GM18909 (cell line): Measurements from ENCODE around the gene POMC.
"Not testable (repeated sequence)": the region's sequence is repeated elsewhere in the genome, so short reads cannot be mapped to it uniquely, and the experiment has no call there.

Experiments used
- ATAC-seq: cut with Tn5 transposase; IDR thresholded peaks from one replicate; pipeline ENCODE4 v1.9.1; 2021; ENCODE audit warnings: mild to moderate bottlenecking; ENCODE audit not compliant: unreplicated experiment, poor library complexity

Gene POMC

GRCh38 chr2:25177211-25177611, 8.8 kb upstream of the POMC start:
- no peak for ATAC-seq

GRCh38 chr2:25176541-25177181, 8.3 kb upstream of the POMC start:
- ATAC-seq = no peak

- ATAC-seq = no peak
Observed at GRCh38 chr2:25176138-25176537, 7.8 kb upstream of the POMC start.

GRCh38 chr2:25174192-25174861, 5.9 kb upstream of the POMC start:
- no peak for ATAC-seq

GRCh38 chr2:25173719-25174118, 5.3 kb upstream of the POMC start:
- ATAC-seq = no peak

GRCh38 chr2:25170888-25171287, 2.5 kb upstream of the POMC start:
- ATAC-seq = no peak

GRCh38 chr2:25169073-25169470, 692 bp upstream of the POMC start:
- ATAC-seq = no peak

GRCh38 chr2:25165992-25166875, 2.1 kb downstream of the POMC start:
- peak; percentile 84 for ATAC-seq

GRCh38 chr2:25164561-25164960, 3.8 kb downstream of the POMC start:
- ATAC-seq = no peak

- ATAC-seq = not testable (repeated sequence)
Observed at GRCh38 chr2:25162061-25162460, 6.3 kb downstream of the POMC start.

GRCh38 chr2:25161055-25161781, 7.2 kb downstream of the POMC start:
- no peak for ATAC-seq

- ATAC-seq = no peak
Observed at GRCh38 chr2:25160376-25160775, 8.0 kb downstream of the POMC start.

GRCh38 chr2:25159949-25160348, 8.4 kb downstream of the POMC start:
- ATAC-seq = no peak

- ATAC-seq = no peak
Observed at GRCh38 chr2:25158096-25158852, 10.1 kb downstream of the POMC start.

GRCh38 chr2:25155401-25155800, 13.0 kb downstream of the POMC start:
- no peak for ATAC-seq

- no peak for ATAC-seq
Observed at GRCh38 chr2:25151718-25152117, 16.7 kb downstream of the POMC start.

GRCh38 chr2:25150993-25151392, 17.4 kb downstream of the POMC start:
- not testable (repeated sequence) for ATAC-seq

GRCh38 chr2:25149646-25150045, 18.7 kb downstream of the POMC start:
- ATAC-seq = no peak

GRCh38 chr2:25146896-25147295, 21.5 kb downstream of the POMC start:
- no peak for ATAC-seq

- ATAC-seq = no peak
Observed at GRCh38 chr2:25145803-25146202, 22.6 kb downstream of the POMC start.
